CD1c-positive myeloid dendritic cell (primary cell): ENCODE measurements around the gene PREX1.
"Not testable (repeated sequence)": the region's sequence is repeated elsewhere in the genome, so short reads cannot be mapped to it uniquely, and the experiment has no call there.

Experiments
- DNase-seq: peaks from one replicate; pipeline ENCODE4 v3.0.0-alpha.2; 2016; ENCODE audit errors: extremely low spot score

The PREX1 gene

GRCh38 chr20:48826480-48826879 is 1.3 kb downstream of the PREX1 start:
- DNase-seq, result not testable (repeated sequence)

- DNase-seq, result peak; percentile 82
Measured at GRCh38 chr20:48826069-48826468, 1.7 kb downstream of the PREX1 start.

GRCh38 chr20:48825566-48825920 is 2.3 kb downstream of the PREX1 start:
- DNase-seq, result peak; percentile 86

GRCh38 chr20:48824830-48825565 is 2.8 kb downstream of the PREX1 start:
- DNase-seq, result no peak

GRCh38 chr20:48823960-48824498 is 3.8 kb downstream of the PREX1 start:
- peak; percentile 77 for DNase-seq

- DNase-seq, result peak; percentile 34
Measured at GRCh38 chr20:48823476-48823875, 4.3 kb downstream of the PREX1 start.

GRCh38 chr20:48822879-48823385 is 4.9 kb downstream of the PREX1 start:
- peak; percentile 83 for DNase-seq

- DNase-seq, result no peak
Measured at GRCh38 chr20:48822178-48822577, 5.6 kb downstream of the PREX1 start.

GRCh38 chr20:48821261-48821920 is 6.4 kb downstream of the PREX1 start:
- DNase-seq, result no peak

- no peak for DNase-seq
Measured at GRCh38 chr20:48820649-48820973, 7.2 kb downstream of the PREX1 start.

GRCh38 chr20:48819821-48820648 is 7.8 kb downstream of the PREX1 start:
- no peak for DNase-seq

- DNase-seq, result no peak
Measured at GRCh38 chr20:48819089-48819488, 8.7 kb downstream of the PREX1 start.

GRCh38 chr20:48818481-48818987 is 9.3 kb downstream of the PREX1 start:
- no peak for DNase-seq

- no peak for DNase-seq
Measured at GRCh38 chr20:48818031-48818370, 9.8 kb downstream of the PREX1 start.

GRCh38 chr20:48817367-48818030 is 10.3 kb downstream of the PREX1 start:
- DNase-seq, result no peak

GRCh38 chr20:48816282-48817205 is 11.3 kb downstream of the PREX1 start:
- peak; percentile 47 for DNase-seq

GRCh38 chr20:48815537-48815936 is 12.3 kb downstream of the PREX1 start:
- DNase-seq, result no peak

GRCh38 chr20:48814633-48815032 is 13.2 kb downstream of the PREX1 start:
- no peak for DNase-seq

- DNase-seq, result no peak
Measured at GRCh38 chr20:48813930-48814546, 13.8 kb downstream of the PREX1 start.

- DNase-seq, result no peak
Measured at GRCh38 chr20:48813446-48813747, 14.4 kb downstream of the PREX1 start.
